ENCODE data around the gene SF3A1.

The SF3A1 gene

DNA sequence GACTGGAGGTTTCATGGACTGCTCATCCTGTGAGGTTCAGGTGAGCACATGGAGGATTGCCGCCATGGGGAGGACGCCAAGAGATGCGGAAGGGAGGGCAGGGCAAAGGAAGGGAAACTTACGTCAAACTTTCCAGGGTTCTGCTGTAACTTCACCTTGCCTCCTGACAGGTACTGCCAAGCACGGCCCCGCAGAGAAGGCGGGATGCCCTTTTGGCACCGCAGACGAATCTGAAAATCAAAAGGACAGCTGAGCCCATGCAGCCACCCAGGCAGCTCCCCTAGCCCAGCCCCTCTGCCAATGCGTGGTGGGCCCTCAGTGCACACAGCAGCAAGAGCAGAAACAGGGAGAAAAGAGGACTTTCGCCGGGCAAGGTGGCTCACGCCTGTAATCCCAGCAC lies 57.4 kb downstream of the SF3A1 start:
- no peak for DNase-seq

GRCh38 chr22:30297991-30298701 lies 58.5 kb downstream of the SF3A1 start:
- no peak for DNase-seq

GRCh38 chr22:30297276-30297990 lies 59.3 kb downstream of the SF3A1 start:
- no peak for DNase-seq

DNA sequence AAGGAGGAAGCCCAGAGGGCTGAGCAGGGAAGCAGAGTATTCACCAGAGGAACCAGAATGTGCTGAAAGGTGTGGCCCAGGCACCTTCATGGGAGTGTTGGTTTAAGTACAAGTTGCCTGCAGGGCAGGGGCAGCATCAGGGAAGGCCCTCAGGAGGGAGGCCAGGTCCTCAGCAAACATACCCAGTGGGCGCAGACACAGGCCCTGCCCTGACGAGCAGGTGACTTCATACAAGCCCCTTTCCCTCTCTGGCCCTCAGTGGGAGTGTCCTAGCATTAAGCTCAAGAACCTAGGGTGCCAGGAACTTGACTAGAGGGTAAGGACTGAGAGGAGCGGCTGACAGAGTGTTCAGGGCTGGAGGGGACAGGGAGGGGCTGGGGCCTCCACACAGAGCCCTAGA lies 59.9 kb downstream of the SF3A1 start:
- no peak for DNase-seq

DNA sequence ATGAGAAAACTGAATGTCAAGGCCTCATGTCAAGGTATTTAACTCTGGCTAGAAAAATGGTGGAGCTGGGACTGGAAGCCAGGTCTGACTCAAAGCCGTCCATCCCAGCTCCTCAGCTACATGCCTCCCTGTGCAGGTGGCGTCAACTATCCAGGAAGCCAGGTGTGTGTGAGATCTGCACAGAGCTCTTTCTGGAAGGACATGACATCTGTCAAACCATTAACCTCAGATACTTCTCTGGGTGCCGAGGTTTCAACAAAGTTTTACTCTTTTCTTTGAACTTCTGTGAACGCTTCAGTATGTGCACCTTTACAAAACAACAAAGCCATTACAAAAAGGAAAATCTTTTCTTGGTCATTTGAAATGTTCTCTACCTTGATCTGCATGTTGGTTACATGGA lies 60.4 kb downstream of the SF3A1 start:
- DNase-seq = no peak

- DNase-seq = no peak
Measured at GRCh38 chr22:30295576-30295975, 61.1 kb downstream of the SF3A1 start.

DNA sequence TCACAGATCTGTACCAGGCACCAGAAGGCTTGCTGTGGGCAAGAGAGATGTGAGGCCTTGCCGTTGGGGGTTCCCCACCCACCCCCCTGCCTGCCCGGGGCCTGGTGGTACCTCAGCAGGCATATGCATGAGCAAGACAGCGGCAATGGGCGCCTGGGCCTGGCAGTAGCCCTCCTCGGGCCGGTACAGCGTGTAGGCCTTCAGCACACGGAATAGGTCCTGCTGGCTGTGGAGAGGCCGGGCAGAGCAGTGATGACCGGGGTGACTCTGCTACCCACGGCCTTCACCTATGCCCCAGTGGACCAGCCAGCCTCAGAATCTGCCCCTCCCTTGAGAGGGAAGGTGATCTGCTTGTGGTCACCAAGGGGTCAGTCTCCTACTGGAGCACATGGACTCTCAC lies 61.9 kb downstream of the SF3A1 start:
- DNase-seq = no peak

DNA sequence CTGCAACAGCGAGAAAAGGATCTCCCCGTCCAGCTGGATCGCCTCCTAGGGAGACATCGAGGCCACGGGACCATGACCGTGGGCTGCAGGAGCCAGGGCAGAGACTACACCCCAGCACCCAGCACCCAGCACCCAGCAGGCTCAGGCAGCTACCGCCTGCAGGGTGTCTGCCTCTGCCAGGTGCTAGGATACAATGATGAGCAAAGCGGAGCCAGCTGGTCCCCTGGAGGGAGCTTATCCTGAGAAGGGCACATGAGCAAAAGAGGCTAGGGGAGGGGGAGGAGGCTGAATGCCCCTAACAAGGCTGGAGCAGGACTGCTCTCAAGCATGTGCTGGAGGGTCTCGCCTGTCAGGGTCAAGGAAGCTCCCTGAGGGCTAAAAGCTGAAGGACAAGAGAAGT lies 62.6 kb downstream of the SF3A1 start:
- no peak for DNase-seq

DNA sequence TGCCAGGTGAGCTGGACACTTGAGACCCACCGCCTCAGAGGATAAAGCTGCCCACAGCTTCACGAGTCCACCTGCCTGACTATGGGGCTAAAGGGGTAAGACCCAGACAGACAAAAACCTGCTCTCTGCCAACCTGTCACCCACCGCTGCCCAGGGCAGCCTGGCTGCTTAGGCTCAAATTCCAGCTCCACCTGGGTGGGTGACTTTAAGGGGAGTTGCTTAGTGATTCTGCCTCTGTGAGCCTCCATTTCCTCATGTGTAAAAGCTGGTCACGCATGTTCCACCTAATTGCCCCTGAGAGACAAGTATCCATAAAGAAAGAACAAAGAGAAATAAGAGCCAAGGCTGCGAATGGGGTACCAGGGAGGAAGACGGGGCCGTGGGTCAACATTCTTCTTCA lies 63.7 kb downstream of the SF3A1 start:
- no peak for DNase-seq

- DNase-seq = no peak
Measured at GRCh38 chr22:30292069-30292970, 64.4 kb downstream of the SF3A1 start.

- peak; percentile 85 for DNase-seq
Measured at GRCh38 chr22:30291058-30291892, 65.4 kb downstream of the SF3A1 start.

- DNase-seq = peak; percentile 85
Measured at GRCh38 chr22:30290342-30291057, 66.2 kb downstream of the SF3A1 start.

DNA sequence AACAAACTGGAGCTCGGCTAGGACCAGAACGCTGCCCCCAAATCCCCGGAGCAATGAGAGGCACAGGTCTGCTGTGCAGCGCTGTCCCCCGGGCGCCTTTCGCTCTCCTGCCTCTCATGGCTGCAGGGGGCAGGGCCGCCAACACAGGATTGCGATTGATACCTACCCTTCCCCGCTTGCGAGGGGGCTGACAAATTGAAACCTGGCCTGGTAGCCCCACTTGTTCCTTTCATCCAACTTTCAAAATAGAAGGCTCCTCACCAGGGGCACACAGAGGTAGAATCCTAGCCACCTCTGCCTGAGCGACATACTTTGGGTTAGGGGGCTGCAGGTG lies 66.7 kb downstream of the SF3A1 start:
- DNase-seq = no peak

GRCh38 chr22:30289141-30289979 lies 67.3 kb downstream of the SF3A1 start, which contains the start of gene CASTOR1:
Gene CASTOR1 (minus strand): TSS chr22:30289505. CDS start chr22:30289497, 8 bp downstream.
- DNase-seq = peak; percentile 95

DNA sequence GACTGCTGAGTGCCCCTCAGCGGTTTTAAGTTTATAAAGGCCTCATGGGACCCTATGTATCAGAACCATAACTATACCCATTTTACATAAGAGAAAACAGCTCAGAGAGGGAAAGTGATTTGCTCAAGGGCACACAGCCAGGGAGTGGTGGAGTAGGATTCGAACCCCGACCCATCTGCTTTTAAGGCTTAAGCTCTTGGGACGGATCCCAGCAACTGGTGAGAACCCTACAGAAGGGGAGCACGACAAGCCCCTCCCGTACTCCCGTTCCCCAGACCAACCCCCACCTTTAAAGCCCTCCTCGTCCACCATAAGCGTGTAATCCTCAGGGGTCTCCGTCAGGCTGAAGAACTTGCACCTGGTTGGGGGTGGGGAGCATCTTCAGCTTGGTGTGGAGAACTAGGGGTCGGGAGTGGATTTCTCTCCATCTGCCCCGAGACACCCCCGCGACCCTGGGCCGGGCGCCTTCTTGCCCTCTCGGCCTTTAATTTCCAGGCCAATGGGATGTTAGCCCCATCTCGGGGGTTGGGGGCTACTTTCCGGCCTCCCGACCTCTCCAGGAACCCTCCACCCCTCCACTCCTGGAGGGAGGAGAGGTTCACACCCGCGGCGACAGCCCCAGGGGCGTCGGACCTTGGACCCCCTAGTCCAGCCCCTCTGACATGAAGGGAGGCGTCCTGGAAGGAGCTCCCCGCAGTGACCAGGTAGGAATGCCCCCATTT lies 68.1 kb downstream of the SF3A1 start:
- DNase-seq = no peak

DNA sequence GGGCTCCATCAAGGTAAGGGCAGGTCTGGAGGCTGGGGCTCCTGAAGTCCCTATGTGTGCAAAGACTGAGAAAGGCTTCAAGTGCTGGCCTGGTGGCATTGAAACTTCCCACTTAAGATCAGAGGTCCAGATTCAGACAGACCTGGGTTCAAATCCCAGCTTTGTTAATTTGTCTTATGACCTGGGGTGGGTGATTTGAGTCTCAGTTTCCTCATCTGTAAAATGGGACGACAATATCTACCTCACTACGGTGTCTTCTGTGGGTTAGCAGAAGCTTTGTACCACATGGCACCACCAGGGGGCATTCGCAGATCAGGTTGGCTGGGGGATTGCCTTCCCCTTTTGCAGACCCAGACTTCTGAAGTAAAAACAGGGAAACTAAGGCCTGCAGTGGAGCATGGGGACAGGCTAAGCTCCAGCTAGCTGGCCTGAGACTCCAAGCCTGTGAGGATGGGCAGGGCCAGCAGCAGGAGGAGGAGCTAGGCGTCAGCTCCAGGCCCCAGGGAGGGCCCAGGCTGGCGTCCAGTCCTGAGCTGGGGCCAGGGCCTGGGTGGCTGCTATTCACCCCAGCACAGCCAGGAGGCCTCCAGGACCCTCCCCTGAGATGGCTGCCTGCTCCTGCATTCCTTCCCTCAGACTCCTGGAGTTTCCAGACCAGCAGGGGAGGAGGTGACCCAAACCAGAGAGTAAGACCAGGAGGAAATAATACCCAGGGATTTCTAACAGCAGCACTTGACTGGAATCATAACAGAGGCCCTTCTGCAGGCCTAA lies 68.9 kb downstream of the SF3A1 start:
- peak; percentile 61 for DNase-seq

- peak; percentile 10 for DNase-seq
Measured at GRCh38 chr22:30286813-30287647, 69.7 kb downstream of the SF3A1 start.

GRCh38 chr22:30286331-30286730 lies 70.4 kb downstream of the SF3A1 start:
- DNase-seq = no peak

GRCh38 chr22:30285846-30286200 lies 70.9 kb downstream of the SF3A1 start:
- DNase-seq = no peak
